Measurements from ENCODE around the gene KLHL29. TPM values are rescaled to one million over a fixed set of nuclear protein-coding genes. Genes with fewer than 3 reads are reported as not detected.

The KLHL29 gene
- total and polyA plus RNA-seq, 2 of the 13 experiments (the other 11 are each of a cell fraction or from before 2014, with no cell fraction given): 0.01 TPM; not detected in 1

DNA sequence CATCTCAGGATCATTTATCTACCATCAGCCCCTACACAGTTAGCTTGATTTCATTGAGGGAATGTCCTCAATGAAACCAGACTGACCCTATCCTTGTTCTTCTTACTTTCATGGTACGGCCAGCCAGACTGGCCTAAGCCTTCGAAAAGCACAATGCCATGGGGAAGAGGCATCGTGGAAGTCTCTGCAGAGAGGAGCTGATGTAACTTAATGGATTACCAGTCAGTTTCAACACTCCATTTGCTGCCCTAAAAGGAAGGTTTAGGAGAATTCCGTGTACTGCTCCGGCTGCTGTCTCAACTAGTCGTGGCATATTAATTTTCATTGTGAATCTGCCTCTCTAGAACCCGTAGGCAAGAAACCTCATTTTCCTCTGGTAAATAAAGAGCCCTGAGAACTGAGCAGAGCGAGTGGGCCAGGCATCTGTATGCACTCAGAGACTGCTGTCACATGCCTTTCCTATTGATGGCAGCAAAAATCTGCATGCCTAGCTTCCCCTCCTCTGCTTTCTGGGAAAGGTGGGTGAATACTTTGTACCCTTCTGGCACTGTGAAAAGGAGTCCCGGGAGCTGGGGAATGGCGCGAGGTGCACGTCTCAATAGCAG, 184.9 kb downstream of the KLHL29 start:
- Histone ChIP-seq H3K4me1 (ENCODE audit: insufficient read depth, low read length) (no peaks in the 10 kb centered on the region), H3K4me3 (replicated peaks in 1 of 3; ENCODE audit: insufficient read depth in 1 of 3, low read depth in 2 of 3, low read length in 3 of 3) (no peak overlapping the region), H3K27me3 (ENCODE audit: control insufficient read depth in 1 of 2, insufficient read depth in 2 of 2, low read length in 2 of 2) (peaks cover 4 to 61% of the 10 kb centered on the region in 2 experiments; a peak in 4 of 5 replicates), H3K79me2 (ENCODE audit: insufficient read depth, low read length) (no peaks in the 10 kb centered on the region), H3K36me3 (replicated peaks in 1 of 2; ENCODE audit: control insufficient read depth in 1 of 2, insufficient read depth in 2 of 2, low read length in 2 of 2) (no peaks in the 10 kb centered on the region), H4K20me1 (ENCODE audit: insufficient read depth, low read length) (no peaks in the 10 kb centered on the region), H2AFZ (ENCODE audit: low read length) (no peak overlapping the region), H3K9me3 (ENCODE audit: low read length) (no peaks in the 10 kb centered on the region), H3K4me2 (ENCODE audit: low read depth, low read length) (no peak overlapping the region), H3K9ac (ENCODE audit: insufficient read depth, low read depth, low read length) (no peak overlapping the region), H3K27ac (ENCODE audit: extremely low read length, insufficient read depth, low read length) (no peak overlapping the region)
- ChIA-PET POLR2A (no interaction called here), CTCF (ENCODE audit: low intra/inter-chr PET ratio, low total read pairs) (no interaction called here)
- no TSS peak for BruUV-seq (replicated peaks)
- in situ Hi-C loops (cut with HindIII; ENCODE audit: extremely low pct_ligation_motif_present, low pct_unique_long_range_greater_than_20kb) (no loop called here), intact Hi-C loops (cut with micrococcal nuclease; ENCODE audit: unreplicated experiment) (no loop called here)
- 40% methylated on average over 12 of the region's 12 CpGs for WGBS (ENCODE audit: low lambda C conversion rate)
- ATAC-seq (no peak), FAIRE-seq (no peak), DNase-seq (ENCODE audit: low spot score) (no peak)
- TF ChIP-seq BRCA1 (CRISPR knock-in tag; IDR thresholded peaks at IDR 0.05): no peak
- no peak for TF ChIP-seq SMAD1 (CRISPR knock-in tag; IDR thresholded peaks at IDR 0.05; ENCODE audit: borderline replicate concordance, low read depth)
- TF ChIP-seq ZNF580 (CRISPR knock-in tag; IDR thresholded peaks at IDR 0.05; ENCODE audit: borderline replicate concordance, low read depth): no peak
- no peak for TF ChIP-seq SKI (IDR thresholded peaks at IDR 0.05; ENCODE audit: partially characterized antibody)
- TF ChIP-seq ZNF350 (CRISPR knock-in tag; IDR thresholded peaks at IDR 0.05; ENCODE audit: borderline replicate concordance, low read depth): no peak

GRCh38 chr2:23571085-23571484, 186.1 kb downstream of the KLHL29 start:
- Histone ChIP-seq H4K20me1 (ENCODE audit: insufficient read depth, low read length) (no peaks in the 10 kb centered on the region), H3K9me3 (ENCODE audit: low read length) (no peaks in the 10 kb centered on the region), H3K36me3 (replicated peaks in 1 of 2; ENCODE audit: control insufficient read depth in 1 of 2, insufficient read depth in 2 of 2, low read length in 2 of 2) (no peaks in the 10 kb centered on the region), H3K4me3 (replicated peaks in 1 of 3; ENCODE audit: insufficient read depth in 1 of 3, low read depth in 2 of 3, low read length in 3 of 3) (no peak overlapping the region), H3K79me2 (ENCODE audit: insufficient read depth, low read length) (no peaks in the 10 kb centered on the region), H3K9ac (ENCODE audit: insufficient read depth, low read depth, low read length) (no peak overlapping the region), H2AFZ (ENCODE audit: low read length) (no peak overlapping the region), H3K4me1 (ENCODE audit: insufficient read depth, low read length) (no peaks in the 10 kb centered on the region), H3K27me3 (ENCODE audit: control insufficient read depth in 1 of 2, insufficient read depth in 2 of 2, low read length in 2 of 2) (peaks cover 4 to 65% of the 10 kb centered on the region in 2 experiments; a peak in 4 of 5 replicates), H3K4me2 (ENCODE audit: low read depth, low read length) (no peak overlapping the region), H3K27ac (ENCODE audit: extremely low read length, insufficient read depth, low read length) (no peak overlapping the region)
- DNase-seq (ENCODE audit: low spot score): no peak
- in situ Hi-C loops (cut with HindIII; ENCODE audit: extremely low pct_ligation_motif_present, low pct_unique_long_range_greater_than_20kb) (no loop called here), intact Hi-C loops (cut with micrococcal nuclease; ENCODE audit: unreplicated experiment) (no loop called here)
- POLR2A ChIA-PET: no interaction called here
- FAIRE-seq: no peak
- WGBS (ENCODE audit: low lambda C conversion rate): 18% methylated on average over 6 of the region's 6 CpGs
- ATAC-seq: no peak
- BruUV-seq (replicated peaks): no TSS peak
- CTCF ChIA-PET (ENCODE audit: low intra/inter-chr PET ratio, low total read pairs): no interaction called here
- no peak for TF ChIP-seq ZMYM4 (CRISPR knock-in tag; IDR thresholded peaks at IDR 0.05)
- no peak for TF ChIP-seq JARID2 (CRISPR knock-in tag; IDR thresholded peaks at IDR 0.05; ENCODE audit: insufficient replicate concordance)
- no peak for TF ChIP-seq NFIB (CRISPR knock-in tag; IDR thresholded peaks at IDR 0.05; ENCODE audit: borderline replicate concordance)
- TF ChIP-seq ZNF609 (CRISPR knock-in tag; IDR thresholded peaks at IDR 0.05; ENCODE audit: borderline replicate concordance): no peak
- no peak for TF ChIP-seq ATF1 (CRISPR knock-in tag; IDR thresholded peaks at IDR 0.05)
- TF ChIP-seq SMC3 (IDR thresholded peaks at IDR 0.05; ENCODE audit: low read length): no peak
- no peak for TF ChIP-seq TOE1 (CRISPR knock-in tag; IDR thresholded peaks at IDR 0.05)

All from HepG2 (cell line).